ENCODE data around the gene GPC1.

GRCh38 chr2:240473211-240473610 is 37.7 kb downstream of the GPC1 start:
- TF ChIP-seq POLR2AphosphoS5 (IDR thresholded peaks at IDR 0.05) (no peak), POLR2A (IDR thresholded peaks at IDR 0.05) (no peak), CTCF (IDR thresholded peaks at IDR 0.05) (no peak)
